Measurements from ENCODE around the gene ZNF467.

Gene ZNF467

DNA sequence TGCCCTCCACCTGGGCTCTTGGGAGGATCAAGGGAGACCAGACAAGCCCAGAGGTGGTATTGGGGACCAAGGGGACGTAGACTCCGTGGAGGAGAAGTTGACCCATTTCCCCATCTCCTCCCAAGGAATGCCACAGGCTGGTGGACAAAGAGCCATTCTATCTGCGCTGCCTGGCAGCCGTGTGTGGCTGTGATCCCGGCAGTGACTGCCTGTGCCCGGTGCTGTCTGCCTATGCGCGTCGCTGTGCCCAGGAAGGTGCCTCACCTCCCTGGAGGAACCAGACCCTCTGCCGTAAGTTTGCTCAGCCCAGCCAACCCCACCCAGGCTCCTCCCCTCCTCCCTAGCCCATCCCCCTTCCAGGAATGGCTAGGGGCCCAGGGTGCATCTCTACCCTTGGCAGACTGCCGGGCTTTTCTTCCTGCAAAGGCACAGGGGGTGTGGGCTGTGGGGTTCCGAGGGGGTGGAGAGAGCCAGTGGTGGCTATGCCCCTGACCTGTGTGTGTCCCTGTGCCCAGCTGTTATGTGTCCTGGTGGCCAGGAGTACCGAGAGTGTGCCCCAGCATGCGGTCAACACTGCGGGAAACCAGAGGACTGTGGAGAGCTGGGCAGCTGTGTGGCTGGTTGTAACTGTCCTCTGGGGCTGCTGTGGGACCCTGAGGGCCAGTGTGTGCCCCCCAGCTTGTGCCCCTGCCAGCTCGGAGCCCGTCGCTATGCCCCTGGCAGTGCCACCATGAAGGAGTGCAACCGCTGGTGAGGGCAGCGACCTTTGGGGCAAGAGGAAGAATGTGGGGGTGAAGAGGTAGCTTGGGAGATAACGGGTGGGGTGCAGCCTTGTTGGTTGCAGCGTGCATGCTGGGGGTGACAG lies 10.2 kb upstream of the ZNF467 start:
- POLR2A ChIA-PET (ENCODE audit: low non-redundant PET) = no interaction called here

DNA sequence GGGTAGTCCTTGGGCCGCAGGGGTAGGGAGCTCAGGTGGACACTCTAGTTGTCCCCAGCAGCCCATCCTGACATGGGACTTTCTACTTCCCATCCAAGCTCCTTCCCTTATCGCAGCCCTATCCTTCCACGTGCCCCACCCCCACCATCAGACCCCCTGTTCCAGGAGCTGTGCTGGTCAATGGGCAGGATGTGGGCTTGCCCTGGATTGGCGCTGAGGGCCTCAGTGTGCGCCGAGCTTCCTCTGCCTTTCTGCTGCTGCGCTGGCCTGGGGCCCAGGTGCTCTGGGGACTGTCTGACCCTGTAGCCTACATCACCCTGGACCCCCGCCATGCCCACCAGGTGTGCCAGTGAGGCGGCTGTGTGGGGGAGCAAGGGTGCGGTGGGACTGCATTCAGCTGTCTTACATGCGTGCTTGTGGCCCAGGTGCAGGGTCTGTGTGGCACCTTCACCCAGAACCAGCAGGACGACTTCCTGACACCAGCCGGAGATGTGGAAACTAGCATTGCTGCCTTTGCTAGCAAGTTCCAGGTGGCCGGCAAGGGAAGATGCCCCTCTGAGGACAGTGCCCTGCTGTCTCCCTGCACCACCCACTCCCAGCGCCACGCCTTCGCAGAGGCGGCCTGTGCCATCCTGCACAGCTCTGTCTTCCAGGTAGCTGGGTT lies 9.4 kb upstream of the ZNF467 start:
- no peak for DNase-seq (ENCODE audit: low spot score)
- TF ChIP-seq, protein P1, sequence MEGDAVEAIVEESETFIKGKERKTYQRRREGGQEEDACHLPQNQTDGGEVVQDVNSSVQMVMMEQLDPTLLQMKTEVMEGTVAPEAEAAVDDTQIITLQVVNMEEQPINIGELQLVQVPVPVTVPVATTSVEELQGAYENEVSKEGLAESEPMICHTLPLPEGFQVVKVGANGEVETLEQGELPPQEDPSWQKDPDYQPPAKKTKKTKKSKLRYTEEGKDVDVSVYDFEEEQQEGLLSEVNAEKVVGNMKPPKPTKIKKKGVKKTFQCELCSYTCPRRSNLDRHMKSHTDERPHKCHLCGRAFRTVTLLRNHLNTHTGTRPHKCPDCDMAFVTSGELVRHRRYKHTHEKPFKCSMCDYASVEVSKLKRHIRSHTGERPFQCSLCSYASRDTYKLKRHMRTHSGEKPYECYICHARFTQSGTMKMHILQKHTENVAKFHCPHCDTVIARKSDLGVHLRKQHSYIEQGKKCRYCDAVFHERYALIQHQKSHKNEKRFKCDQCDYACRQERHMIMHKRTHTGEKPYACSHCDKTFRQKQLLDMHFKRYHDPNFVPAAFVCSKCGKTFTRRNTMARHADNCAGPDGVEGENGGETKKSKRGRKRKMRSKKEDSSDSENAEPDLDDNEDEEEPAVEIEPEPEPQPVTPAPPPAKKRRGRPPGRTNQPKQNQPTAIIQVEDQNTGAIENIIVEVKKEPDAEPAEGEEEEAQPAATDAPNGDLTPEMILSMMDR (conservative IDR thresholded peaks at IDR 0.05; ENCODE audit: low read depth) = no peak
- no peak overlapping the region for H3K27ac ChIP-seq
- ChIA-PET POLR2A (ENCODE audit: low non-redundant PET) (no interaction called here), CTCF (no interaction called here)

More for the DNA sequence above, 10.2 kb upstream of the ZNF467 start:
- TF ChIP-seq, protein P1 (conservative IDR thresholded peaks at IDR 0.05; ENCODE audit: low read depth) = no peak
- no peak for DNase-seq (ENCODE audit: low spot score)
- CTCF ChIA-PET = no interaction called here
- no peak overlapping the region for H3K27ac ChIP-seq

DNA sequence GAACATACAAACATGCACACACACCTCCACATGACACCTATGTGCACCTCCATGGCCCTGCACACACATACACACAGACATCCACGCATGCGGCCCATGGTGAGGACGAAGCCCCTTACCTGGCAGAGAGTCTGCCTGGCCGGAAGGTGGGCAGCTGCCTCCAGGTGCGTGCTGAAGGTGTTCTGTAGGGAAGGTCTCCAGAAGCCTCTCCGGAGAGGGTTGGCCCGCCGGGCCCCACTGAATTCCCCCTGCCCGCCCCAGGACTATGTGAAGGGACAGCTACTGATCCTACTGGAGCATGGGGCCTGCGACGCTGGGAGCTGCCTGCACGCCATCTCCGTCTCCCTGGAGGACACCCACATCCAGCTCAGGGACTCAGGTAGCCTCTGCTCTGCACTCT lies 8.5 kb upstream of the ZNF467 start:
- CTCF ChIA-PET = no interaction called here
- no peak for DNase-seq (ENCODE audit: low spot score)
- TF ChIP-seq, protein P1 (conservative IDR thresholded peaks at IDR 0.05; ENCODE audit: low read depth) = no peak
- POLR2A ChIA-PET (ENCODE audit: low non-redundant PET) = no interaction called here
- no peak overlapping the region for H3K27ac ChIP-seq

DNA sequence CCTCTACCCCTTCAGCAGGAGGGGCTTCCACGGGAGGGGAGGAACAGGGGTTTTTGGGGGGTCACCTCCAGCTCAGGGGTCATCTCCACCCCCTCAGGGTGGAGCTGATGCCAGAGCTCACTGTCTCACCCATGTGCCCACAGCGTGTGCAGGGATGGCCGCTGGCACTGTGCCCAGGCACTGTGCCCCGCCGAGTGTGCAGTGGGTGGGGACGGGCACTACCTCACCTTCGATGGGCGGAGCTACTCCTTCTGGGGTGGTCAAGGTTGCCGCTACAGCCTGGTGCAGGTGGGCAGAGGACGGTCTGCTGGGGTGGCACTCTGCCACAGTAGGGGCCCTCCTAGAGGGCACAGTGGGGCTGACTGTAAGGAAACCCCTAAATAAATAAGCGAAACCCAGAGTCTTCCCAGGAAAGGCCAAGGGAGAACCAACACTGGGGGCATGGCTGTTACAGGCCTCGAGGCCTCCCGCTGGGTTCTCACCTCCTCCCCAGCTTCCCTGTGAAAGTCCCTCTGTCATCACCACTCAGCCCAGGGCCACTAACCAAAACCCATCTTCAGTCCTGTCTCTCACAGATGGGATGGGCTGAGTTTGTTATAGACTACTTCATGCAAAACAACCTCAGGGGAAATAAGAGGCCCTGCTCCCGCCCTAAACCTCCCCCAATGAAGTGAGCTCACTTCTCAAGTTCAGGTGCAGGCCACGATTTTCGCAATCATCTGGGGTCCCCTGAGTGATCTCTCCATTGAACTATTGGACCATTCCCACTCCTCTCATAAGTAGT lies 7.4 kb upstream of the ZNF467 start:
- TF ChIP-seq, protein P1 (conservative IDR thresholded peaks at IDR 0.05; ENCODE audit: low read depth) = no peak
- DNase-seq (ENCODE audit: low spot score) = no peak
- H3K27ac ChIP-seq = no peak overlapping the region
- ChIA-PET POLR2A (ENCODE audit: low non-redundant PET) (no interaction called here), CTCF (no interaction called here)

DNA sequence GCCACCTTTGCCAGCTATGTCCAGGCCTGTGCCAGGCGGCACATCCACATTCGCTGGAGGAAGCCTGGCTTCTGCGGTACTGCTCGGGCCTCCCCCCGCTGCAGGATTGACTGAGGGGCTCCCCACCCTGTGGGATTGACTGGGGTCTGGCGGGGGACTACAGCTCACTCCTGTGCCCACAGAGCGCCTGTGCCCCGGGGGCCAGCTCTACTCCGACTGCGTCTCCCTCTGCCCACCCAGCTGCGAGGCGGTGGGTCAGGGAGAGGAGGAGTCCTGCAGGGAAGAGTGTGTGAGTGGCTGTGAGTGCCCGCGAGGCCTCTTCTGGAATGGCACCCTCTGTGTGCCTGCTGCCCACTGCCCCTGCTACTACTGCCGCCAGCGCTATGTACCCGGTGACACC lies 6.7 kb upstream of the ZNF467 start:
- DNase-seq (ENCODE audit: low spot score) = no peak
- ChIA-PET POLR2A (ENCODE audit: low non-redundant PET) (no interaction called here), CTCF (no interaction called here)
- TF ChIP-seq, protein P1 (conservative IDR thresholded peaks at IDR 0.05; ENCODE audit: low read depth) = no peak
- H3K27ac ChIP-seq = no peak overlapping the region

DNA sequence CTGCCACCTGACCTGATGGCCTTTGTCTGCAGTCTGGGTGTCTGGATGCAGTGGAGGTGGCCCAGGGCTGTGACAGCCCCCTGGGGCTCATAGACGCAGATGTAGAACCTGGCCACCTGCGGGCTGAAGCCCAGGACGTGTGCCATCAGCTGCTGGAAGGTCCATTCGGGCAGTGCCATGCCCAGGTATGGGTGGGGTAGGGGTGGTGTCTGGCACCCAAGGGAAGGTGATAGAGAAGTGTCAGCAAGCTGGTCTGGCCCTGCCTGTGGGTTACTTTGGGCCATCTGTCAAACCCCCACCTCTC lies 6.1 kb upstream of the ZNF467 start:
- no peak overlapping the region for H3K27ac ChIP-seq
- CTCF ChIA-PET = no interaction called here
- no peak for DNase-seq (ENCODE audit: low spot score)
- TF ChIP-seq, protein P1 (conservative IDR thresholded peaks at IDR 0.05; ENCODE audit: low read depth) = no peak
- POLR2A ChIA-PET (ENCODE audit: low non-redundant PET) = no interaction called here
